GM18870 (cell line): Measurements from ENCODE around the gene VSNL1.

ENCODE experiments used
- ATAC-seq: cut with Tn5 transposase; IDR thresholded peaks from one replicate; pipeline ENCODE4 v1.9.1; 2021; ENCODE audit warnings: moderate library complexity; ENCODE audit not compliant: unreplicated experiment

VSNL1 gene

DNA sequence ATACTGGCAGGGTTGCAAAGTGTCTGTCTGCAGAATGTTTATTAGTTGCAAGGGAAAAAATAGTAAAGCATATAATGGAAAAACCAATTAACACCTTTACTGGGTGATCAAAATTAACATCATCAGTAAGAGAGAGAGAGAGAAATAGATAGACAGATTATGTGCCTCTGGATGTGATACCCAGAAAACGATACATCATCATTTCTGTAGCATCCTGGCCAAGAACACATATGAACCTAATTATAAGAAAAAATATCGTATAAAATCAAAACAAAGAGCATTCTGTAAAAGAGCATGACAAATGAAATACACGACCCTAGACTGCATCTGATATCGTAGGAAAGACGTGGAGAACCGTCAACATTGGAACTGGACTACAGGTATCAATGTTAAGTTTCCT is 148.5 kb downstream of the VSNL1 start:
- no peak for ATAC-seq

DNA sequence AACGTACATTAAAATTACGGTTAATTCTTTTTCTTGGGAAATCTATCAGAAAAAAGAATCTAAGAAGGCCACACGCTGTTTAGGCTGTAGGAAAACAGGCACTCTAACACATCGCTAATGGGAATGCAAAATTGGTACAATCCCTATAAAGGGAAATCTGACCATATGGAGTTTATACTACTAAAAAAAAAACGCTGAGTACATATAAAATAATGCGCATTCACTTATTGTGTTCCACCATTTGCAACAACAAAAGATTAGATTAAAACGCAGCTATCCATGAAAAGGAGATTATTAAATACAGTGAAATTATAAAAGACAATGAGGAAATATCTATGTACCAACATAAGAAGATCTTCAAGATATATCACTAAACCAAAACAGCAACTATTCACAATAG is 150.3 kb downstream of the VSNL1 start:
- ATAC-seq: no peak
